Psoas muscle (tissue), 8 donors: ENCODE results near the gene AQP6. TPM values are rescaled to one million over a fixed set of nuclear protein-coding genes. Genes with fewer than 3 reads are reported as not detected.

Source experiments
- ATAC-seq, 4 donors: fragments of 200-7000 bp; cut with Tn5 transposase; one replicate each; pipeline ENCODE4 v1.9.1; 2020; ENCODE audit warnings: moderate library complexity in 3 of 4, mild to moderate bottlenecking in 2 of 4
- DNase-seq, 2 donors: peaks; one replicate each; pipeline ENCODE4 v3.0.0-alpha.2; 2020
- H3K27ac ChIP-seq: fragments of 200-600 bp; one replicate; pipeline ENCODE4 v1.8.0; 2022
- H3K27me3 ChIP-seq, 3 donors: fragments of 200-600 bp in 1 of 3; one replicate each; pipeline versions ENCODE4 v1.6.1 to v1.8.0; 2013 to 2022; ENCODE audit warnings: low read length in 2 of 3, mild to moderate bottlenecking in 2 of 3, moderate library complexity in 1 of 3; ENCODE audit not compliant: insufficient read depth in 3 of 3
- H3K36me3 ChIP-seq, 2 donors: fragments of 200-600 bp in 1 of 2; one replicate each; pipeline versions ENCODE4 v1.6.1 to v1.8.0; 2013 to 2022; ENCODE audit warnings: low read depth in 1 of 2, mild to moderate bottlenecking in 1 of 2, moderate library complexity in 1 of 2; ENCODE audit not compliant: insufficient read depth in 1 of 2
- H3K4me1 ChIP-seq: fragments of 200-600 bp; one replicate; pipeline ENCODE4 v1.8.0; 2022
- H3K4me3 ChIP-seq: fragments of 200-600 bp; one replicate; pipeline ENCODE4 v1.8.0; 2022; ENCODE audit warnings: mild to moderate bottlenecking
- H3K9me3 ChIP-seq: fragments of 200-600 bp; one replicate; pipeline ENCODE4 v1.8.0; 2022
- CTCF ChIP-seq: fragments of 200-600 bp; IDR thresholded peaks from one replicate; pipeline ENCODE4 v1.8.0; 2022; ENCODE audit warnings: antibody characterized with exemption
- WGBS, 3 donors: extraction: QIAGEN DNeasy Blood & Tissue Kit; methylation state at CpG; one replicate each; pipeline versions ENCODE4 v1.1.6 to v1.1.7; 2013; 5-methylcytosine and 5-hydroxymethylcytosine counted together
- intact Hi-C, 2 donors: fragments of 100-400 bp; cut with DNase I; formaldehyde crosslinking; loops; one replicate each; pipeline versions ENCODE4 v1.11.0 to v1.14.2; 2022
- polyA plus RNA-seq, 3 donors: library from polyadenylated mRNA; stranded (reverse); fragments of 200-250 nt; gene quantifications; one replicate each; pipeline ENCODE4 v1.2.3, GENCODE V29; 2013
- total RNA-seq, 4 donors: library from RNA; stranded (reverse); fragmentation: NEBNext Ultra II Directional in 2 of 4; extraction: Animal tissue kit (Norgen Biotek cat#: 25700) in 2 of 4; gene quantifications; one replicate each; pipeline versions ENCODE4 v1.2.1 to v1.2.4, GENCODE V29; 2021 to 2023
- donor health status: healthy with polysubstance abuse.
- donor health status: DM: no; HTN: no; CAD: no; lungs with moderate emphysema.
- donor health status: Bipolar disorder and iron deficiency.
- donor health status: healthy.
- donor health status: DM: yes; HTN: yes; CAD: no.
- donor health status: DM: no; HTN: no; CAD: no.
- donor health status: DM: no; HTN: no; CAD: no.
- donor health status: DM: yes; HTN: yes; CAD: no.

AQP6 gene
- total and polyA plus RNA-seq, 7 donors = 0.04 TPM; not detected in 6

GRCh38 chr12:50006280-50006679, 33.5 kb downstream of the AQP6 start:
- Histone ChIP-seq H3K9me3 (no peaks in the 10 kb centered on the region), H3K36me3 (peaks cover 0 to 11% of the 10 kb centered on the region in 2 donors), H3K4me3 (no peak overlapping the region), H3K27me3 (no peaks in the 10 kb centered on the region), H3K4me1 (no peaks in the 10 kb centered on the region), H3K27ac (no peak overlapping the region)
- TF ChIP-seq CTCF = no peak
- intact Hi-C loops = no loop called here
- DNase-seq (no peak), ATAC-seq (no peak)
- WGBS, 3 donors = 94 to 97% (median 94%) methylated on average over 7 of the region's 7 CpGs

GRCh38 chr12:50006754-50007442, 34.2 kb downstream of the AQP6 start:
- Histone ChIP-seq H3K9me3 (no peaks in the 10 kb centered on the region), H3K4me1 (no peaks in the 10 kb centered on the region), H3K4me3 (no peak overlapping the region), H3K27ac (no peak overlapping the region), H3K36me3 (peaks cover 0 to 7% of the 10 kb centered on the region in 2 donors), H3K27me3 (no peaks in the 10 kb centered on the region)
- intact Hi-C loops = no loop called here
- DNase-seq (no peak), ATAC-seq (no peak)
- 91 to 100% (median 96%) methylated on average over 1 of the region's 1 CpG for WGBS, 3 donors
- TF ChIP-seq CTCF = no peak

- 81 to 85% (median 83%) methylated on average over 2 of the region's 2 CpGs for WGBS, 3 donors
- intact Hi-C loops = no loop called here
- no peak overlapping the region for H3K4me3 ChIP-seq
These were observed 40.8 kb downstream of the AQP6 start for GRCh38 chr12:50013361-50014147.

GRCh38 chr12:50014342-50014741, 41.6 kb downstream of the AQP6 start:
- Histone ChIP-seq H3K4me1 (no peaks in the 10 kb centered on the region), H3K9me3 (no peaks in the 10 kb centered on the region), H3K4me3 (no peak overlapping the region), H3K27ac (no peak overlapping the region), H3K27me3 (no peaks in the 10 kb centered on the region), H3K36me3 (no peaks in the 10 kb centered on the region)
- intact Hi-C loops = no loop called here
- ATAC-seq = no peak
- DNase-seq = no peak
- 97 to 100% (median 99%) methylated on average over 3 of the region's 3 CpGs for WGBS, 3 donors
- no peak for TF ChIP-seq CTCF

More at GRCh38 chr12:50013361-50014147, 40.8 kb downstream of the AQP6 start:
- Histone ChIP-seq H3K36me3 (no peaks in the 10 kb centered on the region), H3K4me1 (no peaks in the 10 kb centered on the region), H3K27ac (no peak overlapping the region), H3K27me3 (no peaks in the 10 kb centered on the region), H3K9me3 (no peaks in the 10 kb centered on the region)
- ATAC-seq = no peak
- no peak for TF ChIP-seq CTCF
- no peak for DNase-seq
